WTC11 (cell line): ENCODE results near the gene IFNA1. TPM values are rescaled to one million over a fixed set of nuclear protein-coding genes. Genes with fewer than 3 reads are reported as not detected.

Source experiments
- ATAC-seq: fragments of 200-7000 bp; cut with Tn5 transposase; 2 replicates; pipeline ENCODE4 v1.10.0; 2021; ENCODE audit warnings: mild to moderate bottlenecking, moderate library complexity
- CTCF ChIA-PET: fragments of 300-600 bp; sonication (Branson Sonifier 250); formaldehyde crosslinking; loops from one replicate; lab custom pipeline; 2021; ENCODE audit warnings: antibody characterized with exemption; lab: Charles Lee
- POLR2A ChIA-PET: fragments of 350-600 bp; sonication (Branson Sonifier 250); formaldehyde crosslinking; loops from one replicate; lab custom pipeline; 2021; ENCODE audit warnings: antibody characterized with exemption; lab: Charles Lee
- DNase-seq: peaks from one replicate; pipeline ENCODE4 v3.0.0; 2021; ENCODE audit warnings: low spot score
- H3K27ac Mint-ChIP-seq: 2 replicates; pipeline ENCODE4 v1.8.0; 2021; ENCODE audit warnings: mixed read lengths
- H3K27me3 Mint-ChIP-seq: 2 replicates; pipeline ENCODE4 v1.8.0; 2021; ENCODE audit warnings: low read depth, mild to moderate bottlenecking, moderate library complexity, mixed read lengths
- H3K36me3 Mint-ChIP-seq: 2 replicates; pipeline ENCODE4 v1.8.0; 2021; ENCODE audit warnings: mixed read lengths
- H3K4me1 Mint-ChIP-seq: 2 replicates; pipeline ENCODE4 v1.8.0; 2022; ENCODE audit warnings: mixed read lengths
- H3K4me3 Mint-ChIP-seq: 2 replicates; pipeline ENCODE4 v1.8.0; 2021; ENCODE audit warnings: mild to moderate bottlenecking, moderate library complexity, mixed read lengths
- H3K9me3 Mint-ChIP-seq: 2 replicates; pipeline ENCODE4 v1.8.0; 2021; ENCODE audit warnings: mixed read lengths
- CTCF ChIP-seq: fragments of 200-600 bp; IDR thresholded peaks from 2 replicates; pipeline ENCODE4 v1.8.0; 2022; ENCODE audit warnings: antibody characterized with exemption
- E2F4 ChIP-seq: sonication (generic); formaldehyde crosslinking; IDR thresholded peaks from 2 replicates; pipeline ENCODE4 v1.8.1; 2022; ENCODE audit warnings: low read depth, mild to moderate bottlenecking, moderate library complexity, missing genetic modification reagents, borderline replicate concordance
- ESRRA ChIP-seq: sonication (generic); formaldehyde crosslinking; IDR thresholded peaks from 2 replicates; pipeline ENCODE4 v1.8.1; 2022; ENCODE audit warnings: mild to moderate bottlenecking, missing genetic modification reagents, borderline replicate concordance
- FOXJ3 ChIP-seq: sonication (generic); formaldehyde crosslinking; IDR thresholded peaks from 2 replicates; pipeline ENCODE4 v1.9.0; 2021; ENCODE audit warnings: missing genetic modification reagents, mild to moderate bottlenecking, borderline replicate concordance
- MXD4 ChIP-seq: fragments of 250-450 bp; sonication (Bioruptor Pico); IDR thresholded peaks from 2 replicates; pipeline ENCODE4 v1.8.0; 2021; ENCODE audit warnings: mild to moderate bottlenecking, moderate library complexity, borderline replicate concordance
- NFE2L1 ChIP-seq: sonication (generic); formaldehyde crosslinking; IDR thresholded peaks from 2 replicates; pipeline ENCODE4 v1.8.1; 2023; ENCODE audit warnings: missing genetic modification reagents
- NR1H2 ChIP-seq: sonication (generic); formaldehyde crosslinking; IDR thresholded peaks from 2 replicates; pipeline ENCODE4 v1.9.0; 2021; ENCODE audit warnings: mild to moderate bottlenecking, moderate library complexity, missing genetic modification reagents
- NR3C1 ChIP-seq: sonication (generic); formaldehyde crosslinking; conservative IDR thresholded peaks from 2 replicates; pipeline ENCODE4 v1.8.1; 2023; ENCODE audit warnings: low read depth, mild to moderate bottlenecking, missing genetic modification reagents
- PRDM15 ChIP-seq: sonication (generic); formaldehyde crosslinking; IDR thresholded peaks from 2 replicates; pipeline ENCODE4 v1.8.0; 2022; ENCODE audit warnings: missing genetic modification reagents
- SOX15 ChIP-seq: fragments of 250-450 bp; sonication (Bioruptor Pico); IDR thresholded peaks from 2 replicates; pipeline ENCODE4 v1.9.0; 2021; ENCODE audit warnings: mild to moderate bottlenecking
- ZBTB21 ChIP-seq: sonication (generic); formaldehyde crosslinking; IDR thresholded peaks from 2 replicates; pipeline ENCODE4 v1.8.1; 2023; ENCODE audit warnings: mild to moderate bottlenecking, missing genetic modification reagents, borderline replicate concordance
- ZNF121 ChIP-seq: sonication (generic); formaldehyde crosslinking; IDR thresholded peaks from 2 replicates; pipeline ENCODE4 v1.8.0; 2023; ENCODE audit warnings: missing genetic modification reagents
- ZNF281 ChIP-seq: sonication (generic); formaldehyde crosslinking; IDR thresholded peaks from 2 replicates; pipeline ENCODE4 v1.8.0; 2023; ENCODE audit warnings: mild to moderate bottlenecking, missing genetic modification reagents
- ZNF425 ChIP-seq: fragments of 250-450 bp; sonication (Bioruptor Pico); conservative IDR thresholded peaks from 2 replicates; pipeline ENCODE4 v1.9.0; 2021; ENCODE audit warnings: mild to moderate bottlenecking
- ZNF512 ChIP-seq: sonication (generic); formaldehyde crosslinking; IDR thresholded peaks from 2 replicates; pipeline ENCODE4 v1.8.1; 2022; ENCODE audit warnings: missing genetic modification reagents, borderline replicate concordance
- total RNA-seq: library from RNA; stranded (reverse); gene quantifications from 3 replicates; pipeline ENCODE4 v1.2.3, GENCODE V29; 2021
- TF ChIP-seq, protein P1 (sequence below): sonication (generic); formaldehyde crosslinking; IDR thresholded peaks from 2 replicates; pipeline ENCODE4 v1.8.1; 2023; ENCODE audit warnings: mild to moderate bottlenecking, missing genetic modification reagents, moderate library complexity
- TF ChIP-seq, protein P2 (sequence below): fragments of 250-450 bp; sonication (Bioruptor Pico); IDR thresholded peaks from 2 replicates; pipeline ENCODE4 v1.9.0; 2021; ENCODE audit warnings: moderate library complexity, mild to moderate bottlenecking, inconsistent platforms, borderline replicate concordance

IFNA1 gene
- total RNA-seq, 1 experiment from 2014 or later, result not detected

GRCh38 chr9:21465859-21466518, 25.8 kb downstream of the IFNA1 start:
- peaks cover 16% of the 10 kb centered on the region for H3K36me3 Mint-ChIP-seq
- ATAC-seq (peak; percentile 75), DNase-seq (no peak)
- H3K4me1 Mint-ChIP-seq, result peaks cover 2% of the 10 kb centered on the region; the same call in 1 of the 2 replicates
- CTCF ChIA-PET, result interaction anchor here (0.5 to 1.5 kb wide), 31 partner anchors 10 to 325 kb away, joined by 3 to 8 read pairs (median 5); partner anchors contain the start of genes IFNE and KLHL9
- no peak overlapping the region for H3K27ac Mint-ChIP-seq
- POLR2A ChIA-PET, result no interaction called here
- H3K27me3 Mint-ChIP-seq, result peaks cover 5% of the 10 kb centered on the region; the same call in 1 of the 2 replicates
- H3K4me3 Mint-ChIP-seq, result no peak overlapping the region
- H3K9me3 Mint-ChIP-seq, result peaks cover 27% of the 10 kb centered on the region
- TF ChIP-seq, protein P1, sequence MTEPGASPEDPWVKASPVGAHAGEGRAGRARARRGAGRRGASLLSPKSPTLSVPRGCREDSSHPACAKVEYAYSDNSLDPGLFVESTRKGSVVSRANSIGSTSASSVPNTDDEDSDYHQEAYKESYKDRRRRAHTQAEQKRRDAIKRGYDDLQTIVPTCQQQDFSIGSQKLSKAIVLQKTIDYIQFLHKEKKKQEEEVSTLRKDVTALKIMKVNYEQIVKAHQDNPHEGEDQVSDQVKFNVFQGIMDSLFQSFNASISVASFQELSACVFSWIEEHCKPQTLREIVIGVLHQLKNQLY, result no peak
- TF ChIP-seq, protein P2, sequence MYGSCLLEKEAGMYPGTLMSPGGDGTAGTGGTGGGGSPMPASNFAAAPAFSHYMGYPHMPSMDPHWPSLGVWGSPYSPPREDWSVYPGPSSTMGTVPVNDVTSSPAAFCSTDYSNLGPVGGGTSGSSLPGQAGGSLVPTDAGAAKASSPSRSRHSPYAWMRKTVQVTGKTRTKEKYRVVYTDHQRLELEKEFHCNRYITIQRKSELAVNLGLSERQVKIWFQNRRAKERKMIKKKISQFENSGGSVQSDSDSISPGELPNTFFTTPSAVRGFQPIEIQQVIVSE (CRISPR knock-in tag), result no peak
- TF ChIP-seq ZNF425 (no peak), ESRRA (CRISPR knock-in tag) (no peak), FOXJ3 (no peak), CTCF (0 out of 2 replicates have a peak, but pooled peaks have one; percentile 21), ZNF121 (CRISPR knock-in tag) (peak; percentile 95), NFE2L1 (CRISPR knock-in tag) (no peak)

- Mint-ChIP-seq H3K4me3 (no peak overlapping the region), H3K36me3 (no peaks in the 10 kb centered on the region), H3K9me3 (no peaks in the 10 kb centered on the region), H3K27me3 (no peaks in the 10 kb centered on the region), H3K4me1 (peaks cover 9% of the 10 kb centered on the region), H3K27ac (no peak overlapping the region)
- no peak for ATAC-seq
- ChIA-PET POLR2A (no interaction called here), CTCF (interaction anchor here (1.0 kb wide), 1 partner anchor 36 kb away, joined by 4 read pairs; no protein-coding TSS in a partner anchor)
- no peak for DNase-seq
- TF ChIP-seq NR1H2 (CRISPR knock-in tag), result no peak
- no peak for TF ChIP-seq SOX15
- TF ChIP-seq ZBTB21 (CRISPR knock-in tag), result no peak
- no peak for TF ChIP-seq ZNF512
- no peak for TF ChIP-seq E2F4
- TF ChIP-seq ZNF281 (CRISPR knock-in tag), result no peak
- no peak for TF ChIP-seq MXD4 (CRISPR knock-in tag)
- no peak for TF ChIP-seq NR3C1 (CRISPR knock-in tag)
- no peak for TF ChIP-seq PRDM15 (CRISPR knock-in tag)
Measured at GRCh38 chr9:21470126-21470525, 29.9 kb downstream of the IFNA1 start.
